Cardiac septum (tissue), 1 donor: Measurements from ENCODE around the gene POTEJ. TPM values are rescaled to one million over a fixed set of nuclear protein-coding genes. Genes with fewer than 3 reads are reported as not detected.

Experiments
- total RNA-seq: library from RNA; stranded (reverse); fragmentation: NEBNext Ultra II Directional; extraction: Animal tissue kit (Norgen Biotek cat#: 25700); gene quantifications from one replicate; pipeline ENCODE4 v1.2.1, GENCODE V29; 2021
- donor health status: DM: no; HTN: no; CAD: no.

POTEJ gene
- total RNA-seq, 1 donor from 2014 or later: not detected

Other genes with a start within 250 kb of the POTEJ start
- not detected for gene POTEI, start 102.1 kb upstream of the POTEJ start, total RNA-seq
- not detected for gene CFC1B, start 90.2 kb upstream of the POTEJ start, total RNA-seq
- gene CFC1, start 11.9 kb upstream of the POTEJ start, total RNA-seq: not detected
- gene GPR148, start 117.6 kb downstream of the POTEJ start, total RNA-seq: not detected
- gene AMER3, start 144.1 kb downstream of the POTEJ start, total RNA-seq: not detected
- 3.9 TPM for gene ARHGEF4, start 225.5 kb downstream of the POTEJ start, total RNA-seq